IMR-90 (cell line): ENCODE measurements around the gene DIP2A.

ENCODE experiments used
- BHLHE40 ChIP-seq: fragments of 150-350 bp; IDR thresholded peaks from 2 replicates; pipeline ENCODE4 v1.6.1; 2016; ENCODE audit warnings: mild to moderate bottlenecking, low read depth, low read length
- CEBPB ChIP-seq: IDR thresholded peaks from 2 replicates; pipeline ENCODE4 v1.6.1; 2012; ENCODE audit warnings: low read depth, low read length, improper control_type of control experiment
- CTCF ChIP-seq: conservative IDR thresholded peaks from 2 replicates; pipeline ENCODE4 v1.5.1; 2012; ENCODE audit warnings: mild to moderate bottlenecking, low read depth, low read length, improper control_type of control experiment
- FOS ChIP-seq: fragments of 150-350 bp; IDR thresholded peaks from 2 replicates; pipeline ENCODE4 v1.6.1; 2016; ENCODE audit warnings: low read depth, low read length
- MAZ ChIP-seq: IDR thresholded peaks from 2 replicates; pipeline ENCODE4 v1.6.1; 2012; ENCODE audit warnings: low read depth, mild to moderate bottlenecking, low read length, improper control_type of control experiment, moderate library complexity, borderline replicate concordance
- POLR2A ChIP-seq: IDR thresholded peaks from 2 replicates; pipeline ENCODE4 v1.6.1; 2012; ENCODE audit warnings: mild to moderate bottlenecking, low read depth, low read length
- RAD21 ChIP-seq: IDR thresholded peaks from 2 replicates; pipeline ENCODE4 v1.6.1; 2012; ENCODE audit warnings: low read length, improper control_type of control experiment
- RCOR1 ChIP-seq: IDR thresholded peaks from 2 replicates; pipeline ENCODE4 v1.6.1; 2012; ENCODE audit warnings: mild to moderate bottlenecking, low read length, improper control_type of control experiment; ENCODE audit not compliant: insufficient replicate concordance
- SMC3 ChIP-seq: fragments of 150-350 bp; IDR thresholded peaks from 2 replicates; pipeline ENCODE4 v1.6.1; 2016; ENCODE audit warnings: low read depth, mild to moderate bottlenecking, antibody characterized with exemption, low read length, moderate library complexity

- TF ChIP-seq CTCF = no peak
- TF ChIP-seq POLR2A = no peak
- no peak for TF ChIP-seq FOS
- no peak for TF ChIP-seq BHLHE40
- TF ChIP-seq RAD21 = no peak
- no peak for TF ChIP-seq RCOR1
- TF ChIP-seq MAZ = no peak
- TF ChIP-seq CEBPB = no peak
- no peak for TF ChIP-seq SMC3
Measured at GRCh38 chr21:46597031-46597430, 138.3 kb downstream of the DIP2A start.
